Activated T-cell treated with anti-CD3 and anti-CD28 coated beads, Interleukin-2, amount 50 U/mL, for 4 hours (primary cell): ENCODE measurements around the gene KCNE5. TPM values are rescaled to one million over a fixed set of nuclear protein-coding genes. Genes with fewer than 3 reads are reported as not detected.
"Not testable (repeated sequence)": the region's sequence is repeated elsewhere in the genome, so short reads cannot be mapped to it uniquely, and the experiment has no call there.

Experiments used
- ATAC-seq, 2 donors: fragments of 200-7000 bp; cut with Tn5 transposase; one replicate each; pipeline ENCODE4 v1.10.0; 2021
- DNase-seq: peaks from one replicate; pipeline ENCODE4 v3.0.0-alpha.2; 2020
- H3K27me3 Mint-ChIP-seq: one replicate; pipeline ENCODE4 v1.8.0; 2021; ENCODE audit warnings: low read depth, mixed read lengths
- H3K36me3 Mint-ChIP-seq: one replicate; pipeline ENCODE4 v1.8.0; 2022; ENCODE audit warnings: mixed read lengths; ENCODE audit not compliant: insufficient read depth
- H3K4me1 Mint-ChIP-seq: one replicate; pipeline ENCODE4 v1.8.0; 2021; ENCODE audit warnings: low read depth, mixed read lengths
- H3K4me3 Mint-ChIP-seq: one replicate; pipeline ENCODE4 v1.8.0; 2021; ENCODE audit warnings: mild to moderate bottlenecking, moderate library complexity, mixed read lengths
- H3K9me3 Mint-ChIP-seq: one replicate; pipeline ENCODE4 v1.8.0; 2021; ENCODE audit warnings: mixed read lengths
- total RNA-seq, 3 donors: library from RNA; stranded (reverse); gene quantifications; one replicate each; pipeline ENCODE4 v1.2.1, GENCODE V29; 2021

KCNE5 gene, protein sequence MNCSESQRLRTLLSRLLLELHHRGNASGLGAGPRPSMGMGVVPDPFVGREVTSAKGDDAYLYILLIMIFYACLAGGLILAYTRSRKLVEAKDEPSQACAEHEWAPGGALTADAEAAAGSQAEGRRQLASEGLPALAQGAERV
- under 1 TPM; 0.46 to 0.69 (median 0.57) TPM for total RNA-seq

DNA sequence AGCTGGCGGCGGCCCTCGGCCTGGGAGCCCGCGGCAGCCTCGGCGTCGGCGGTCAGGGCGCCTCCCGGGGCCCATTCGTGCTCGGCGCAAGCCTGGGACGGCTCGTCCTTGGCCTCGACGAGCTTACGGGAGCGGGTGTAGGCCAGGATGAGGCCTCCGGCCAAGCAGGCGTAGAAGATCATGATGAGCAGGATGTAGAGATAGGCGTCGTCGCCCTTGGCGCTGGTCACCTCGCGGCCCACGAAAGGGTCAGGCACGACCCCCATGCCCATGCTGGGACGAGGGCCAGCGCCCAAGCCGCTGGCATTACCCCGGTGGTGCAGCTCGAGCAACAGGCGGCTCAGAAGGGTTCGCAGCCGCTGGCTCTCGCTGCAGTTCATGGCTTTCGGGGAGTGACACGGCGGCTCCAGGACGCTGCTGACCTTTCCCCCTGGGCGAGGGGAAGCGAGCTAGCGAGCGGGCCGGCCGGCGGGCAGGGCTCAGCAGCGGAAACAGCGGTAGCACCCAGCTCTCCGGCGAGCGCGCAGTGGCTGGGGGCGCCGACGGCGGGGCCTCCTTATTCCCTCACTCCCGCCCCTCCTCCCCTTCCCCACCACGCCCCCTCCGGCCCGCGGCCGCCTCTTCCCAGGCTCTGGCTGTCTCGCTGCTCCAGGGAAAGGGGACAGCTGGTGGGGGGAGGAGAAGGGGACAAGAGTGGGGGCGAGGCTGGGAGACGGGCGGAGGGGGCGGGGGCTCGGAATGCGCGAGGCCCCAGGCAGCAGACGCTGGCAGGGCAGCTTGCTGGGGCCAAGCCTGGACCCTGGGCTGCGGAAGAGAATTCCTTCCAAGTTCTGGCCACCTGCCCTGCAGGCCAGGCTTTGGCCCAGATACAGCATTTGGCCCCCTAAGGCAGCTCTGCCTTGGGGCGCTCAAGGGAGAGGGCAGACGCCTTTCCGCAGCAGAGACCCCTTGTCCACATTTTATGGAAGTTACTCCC is at the start of gene KCNE5:
Gene KCNE5 (minus strand): TSS at position 532 of the 976 bp plus-strand sequence. CDS start 152 bp downstream, at position 380.
- DNase-seq (no peak), ATAC-seq (no peak)
- Mint-ChIP-seq H3K4me1 (peaks cover 2% of the 10 kb centered on the region), H3K36me3 (no peaks in the 10 kb centered on the region), H3K9me3 (no peaks in the 10 kb centered on the region), H3K4me3 (no peak within 1 kb of the TSS), H3K27me3 (no peaks in the 10 kb centered on the region)

DNA sequence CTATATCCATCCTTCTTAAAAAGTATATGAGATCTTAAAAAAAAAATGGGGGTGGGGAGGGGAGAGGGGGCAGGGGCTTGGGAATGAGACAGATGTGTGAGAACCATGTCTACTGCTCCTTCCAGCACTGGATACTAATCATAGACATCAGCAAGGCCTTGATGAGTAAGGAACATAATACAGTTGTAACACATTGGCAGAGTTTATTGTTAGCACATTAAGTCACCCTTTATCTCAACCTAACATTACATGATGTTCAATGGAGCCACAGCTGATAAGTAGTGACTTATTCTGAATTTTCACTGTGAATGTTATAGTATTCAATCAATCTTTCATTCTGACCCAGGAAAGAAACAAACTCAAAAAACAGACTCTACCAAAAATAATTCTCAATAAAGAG is 47.3 kb upstream of the KCNE5 start:
- no peaks in the 10 kb centered on the region for H3K9me3 Mint-ChIP-seq
- H3K36me3 Mint-ChIP-seq: peaks cover 21% of the 10 kb centered on the region
- no peak for ATAC-seq
- H3K4me3 Mint-ChIP-seq: no peak overlapping the region
- no peaks in the 10 kb centered on the region for H3K27me3 Mint-ChIP-seq
- DNase-seq: no peak
- H3K4me1 Mint-ChIP-seq: no peaks in the 10 kb centered on the region

DNA sequence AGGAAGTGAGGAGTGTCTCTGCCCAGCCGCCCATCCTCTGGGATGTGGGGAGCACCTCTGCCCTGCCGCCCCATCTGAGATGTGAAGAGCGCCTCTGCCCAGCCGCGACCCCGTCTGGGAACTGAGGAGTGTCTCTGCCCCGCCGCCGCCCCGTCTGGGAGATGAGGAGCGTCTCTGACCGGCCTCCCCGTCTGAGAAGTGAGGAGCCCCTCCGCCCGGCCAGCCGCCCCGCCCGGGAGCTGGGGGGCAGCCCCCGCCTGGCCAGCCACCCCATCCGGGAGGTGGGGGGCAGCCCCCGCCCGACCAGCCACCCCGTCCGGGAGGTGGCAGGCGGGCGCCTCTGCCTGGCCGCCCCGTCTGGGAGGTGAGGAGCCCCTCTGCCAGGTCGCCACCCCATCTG is 46.2 kb upstream of the KCNE5 start:
- peaks cover 26% of the 10 kb centered on the region for H3K36me3 Mint-ChIP-seq
- DNase-seq, H3K4me1 Mint-ChIP-seq, H3K4me3 Mint-ChIP-seq, ATAC-seq, H3K27me3 Mint-ChIP-seq, H3K9me3 Mint-ChIP-seq: not testable (repeated sequence)

DNA sequence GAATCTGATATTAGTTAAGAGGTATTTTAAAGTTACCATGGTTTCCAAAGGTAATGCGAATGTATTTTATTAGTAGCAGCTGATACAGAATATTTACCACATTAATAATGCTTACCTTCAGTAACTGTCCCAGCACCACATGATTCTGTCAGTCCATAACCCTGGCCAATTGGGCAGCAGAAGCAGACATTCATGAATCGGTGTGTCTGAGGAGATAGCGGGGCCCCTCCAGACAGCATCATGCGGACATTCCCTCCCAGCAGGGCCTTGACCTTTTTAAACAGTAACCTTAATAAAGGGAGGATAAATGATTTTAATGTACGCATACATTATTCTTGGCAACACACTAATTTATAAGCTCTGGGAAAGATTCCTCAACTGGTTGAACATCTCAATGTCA is 43.0 kb upstream of the KCNE5 start:
- ATAC-seq: no peak
- DNase-seq: no peak
- Mint-ChIP-seq H3K4me1 (no peaks in the 10 kb centered on the region), H3K4me3 (no peak overlapping the region), H3K27me3 (no peaks in the 10 kb centered on the region), H3K36me3 (peaks cover 36% of the 10 kb centered on the region), H3K9me3 (no peaks in the 10 kb centered on the region)

DNA sequence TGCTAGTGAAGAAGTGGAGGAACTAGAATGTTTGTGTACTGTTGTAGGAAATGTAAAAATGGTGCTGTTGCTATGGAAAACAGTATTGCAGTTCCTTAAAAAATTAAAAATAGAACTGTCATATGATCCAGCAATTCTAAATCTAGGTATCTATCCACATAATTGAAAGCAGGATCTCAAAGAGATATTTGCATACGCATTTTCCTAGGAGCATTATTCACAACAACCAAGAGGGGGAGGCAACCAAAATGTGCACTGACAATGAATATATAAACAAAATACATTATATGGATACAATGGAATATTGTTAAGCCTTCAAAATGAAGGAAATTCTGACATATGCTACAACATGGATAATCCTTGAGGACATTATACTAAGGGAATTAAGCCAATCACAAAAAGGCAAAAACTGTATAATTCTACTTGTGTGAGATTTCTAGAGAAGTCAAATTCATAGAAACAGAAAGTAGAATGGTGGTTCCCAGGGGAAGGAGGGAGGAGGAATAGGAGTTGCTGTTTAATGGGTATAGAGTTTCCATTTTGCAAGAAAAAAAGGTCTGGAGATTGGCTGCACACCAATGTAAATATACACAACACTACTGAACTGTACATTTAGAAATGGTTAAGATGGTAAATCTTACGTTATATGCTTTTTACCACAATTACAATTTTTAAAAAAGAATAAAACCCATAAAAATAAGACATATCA is 35.6 kb upstream of the KCNE5 start:
- ATAC-seq (no peak), DNase-seq (no peak)
- Mint-ChIP-seq H3K4me3 (no peak overlapping the region), H3K36me3 (peaks cover 53% of the 10 kb centered on the region), H3K27me3 (no peaks in the 10 kb centered on the region), H3K9me3 (peaks cover 8% of the 10 kb centered on the region), H3K4me1 (no peaks in the 10 kb centered on the region)

DNA sequence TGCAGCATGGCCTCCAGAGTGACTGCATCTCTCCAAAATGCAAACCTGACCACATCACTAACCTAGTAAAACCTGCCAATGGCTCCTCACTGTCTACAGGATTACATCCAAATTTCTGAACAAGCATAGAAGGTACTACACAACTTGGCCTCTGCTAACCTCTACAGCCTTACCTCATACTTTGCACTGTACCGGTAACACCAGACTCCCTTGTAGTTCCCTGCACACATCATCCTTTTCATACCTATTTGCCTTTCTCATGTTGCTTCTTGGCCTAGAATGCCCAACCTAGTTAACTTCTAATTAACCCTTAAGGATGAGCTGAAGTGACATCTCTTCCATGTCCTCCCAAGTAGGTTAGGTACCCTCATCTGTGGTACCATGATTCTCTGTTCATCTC is 33.4 kb upstream of the KCNE5 start:
- H3K36me3 Mint-ChIP-seq: peaks cover 54% of the 10 kb centered on the region
- DNase-seq (no peak), ATAC-seq (no peak)
- H3K4me1 Mint-ChIP-seq: no peaks in the 10 kb centered on the region
- peaks cover 8% of the 10 kb centered on the region for H3K9me3 Mint-ChIP-seq
- no peaks in the 10 kb centered on the region for H3K27me3 Mint-ChIP-seq
- no peak overlapping the region for H3K4me3 Mint-ChIP-seq

DNA sequence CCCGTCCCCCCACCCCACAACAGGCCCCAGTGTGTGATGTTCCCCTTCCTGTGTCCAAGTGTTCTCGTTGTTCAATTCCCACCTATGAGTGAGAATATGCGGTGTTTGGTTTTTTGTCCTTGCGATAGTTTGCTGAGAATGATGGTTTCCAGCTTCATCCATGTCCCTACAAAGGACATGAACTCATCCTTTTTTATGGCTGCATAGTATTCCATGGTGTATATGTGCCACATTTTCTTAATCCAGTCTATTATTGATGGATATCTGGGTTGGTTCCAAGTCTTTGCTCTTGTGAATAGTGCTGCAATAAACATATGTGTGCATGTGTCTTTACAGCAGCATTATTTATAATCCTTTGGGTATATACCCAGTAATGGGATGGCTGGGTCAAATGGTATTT is 32.4 kb upstream of the KCNE5 start:
- H3K27me3 Mint-ChIP-seq, H3K9me3 Mint-ChIP-seq, ATAC-seq, DNase-seq, H3K4me3 Mint-ChIP-seq, H3K4me1 Mint-ChIP-seq: not testable (repeated sequence)
- peaks cover 46% of the 10 kb centered on the region for H3K36me3 Mint-ChIP-seq

DNA sequence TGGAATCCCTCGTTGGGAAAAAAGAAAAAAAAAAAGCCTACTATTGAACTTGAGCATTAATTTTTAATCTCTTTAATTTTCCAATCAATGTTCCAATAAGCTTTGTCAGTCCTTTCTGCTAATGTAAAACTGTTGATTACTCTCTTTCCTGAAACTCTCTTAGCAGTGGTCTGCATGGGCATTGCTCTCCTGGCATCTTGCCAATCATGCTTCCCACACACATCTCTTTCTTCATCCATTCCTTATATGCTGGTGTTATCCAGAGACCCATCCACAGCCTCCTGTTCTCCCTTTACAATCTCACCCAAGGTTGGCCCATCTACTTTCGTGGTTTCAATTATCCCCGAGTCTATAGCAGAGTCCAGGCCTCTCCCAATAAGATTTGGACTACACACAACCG is 31.8 kb upstream of the KCNE5 start:
- H3K9me3 Mint-ChIP-seq: peaks cover 8% of the 10 kb centered on the region
- no peaks in the 10 kb centered on the region for H3K4me1 Mint-ChIP-seq
- no peak for DNase-seq
- no peak for ATAC-seq
- H3K36me3 Mint-ChIP-seq: peaks cover 46% of the 10 kb centered on the region
- H3K27me3 Mint-ChIP-seq: no peaks in the 10 kb centered on the region
- no peak overlapping the region for H3K4me3 Mint-ChIP-seq

DNA sequence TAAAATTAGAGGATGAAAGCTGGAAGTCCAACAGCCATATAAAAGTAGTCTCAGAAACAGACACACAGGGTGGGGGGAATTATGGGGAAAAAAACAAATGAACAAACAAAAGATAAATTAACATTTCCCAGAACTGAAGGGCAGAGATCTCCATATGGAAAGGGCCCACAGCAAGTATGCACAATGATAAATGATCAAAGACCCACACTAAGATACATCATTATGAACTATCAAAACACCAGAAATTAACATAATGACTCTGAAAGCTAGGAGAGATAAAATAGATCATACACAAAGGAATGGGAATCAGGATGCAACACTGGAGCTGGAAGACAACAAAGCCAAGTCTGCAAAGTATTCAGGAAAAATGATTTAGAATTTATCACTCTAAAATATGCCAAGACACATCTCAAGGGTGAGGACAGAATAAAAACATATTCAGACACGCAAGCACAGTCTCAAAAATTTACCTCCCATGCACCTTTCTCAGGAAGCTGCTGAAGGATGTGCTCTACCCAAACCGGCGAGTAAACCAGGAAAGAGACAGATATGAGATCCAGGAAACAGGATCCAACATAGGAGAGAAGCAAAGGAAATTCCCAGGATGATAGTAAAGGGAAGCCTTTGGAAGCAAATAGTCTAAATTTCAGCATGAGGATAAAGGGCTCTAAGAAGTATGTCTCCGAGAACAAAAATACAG is 30.7 kb upstream of the KCNE5 start:
- Mint-ChIP-seq H3K27me3 (no peaks in the 10 kb centered on the region), H3K4me1 (no peaks in the 10 kb centered on the region), H3K36me3 (peaks cover 42% of the 10 kb centered on the region), H3K9me3 (peaks cover 8% of the 10 kb centered on the region), H3K4me3 (no peak overlapping the region)
- ATAC-seq (no peak), DNase-seq (no peak)

DNA sequence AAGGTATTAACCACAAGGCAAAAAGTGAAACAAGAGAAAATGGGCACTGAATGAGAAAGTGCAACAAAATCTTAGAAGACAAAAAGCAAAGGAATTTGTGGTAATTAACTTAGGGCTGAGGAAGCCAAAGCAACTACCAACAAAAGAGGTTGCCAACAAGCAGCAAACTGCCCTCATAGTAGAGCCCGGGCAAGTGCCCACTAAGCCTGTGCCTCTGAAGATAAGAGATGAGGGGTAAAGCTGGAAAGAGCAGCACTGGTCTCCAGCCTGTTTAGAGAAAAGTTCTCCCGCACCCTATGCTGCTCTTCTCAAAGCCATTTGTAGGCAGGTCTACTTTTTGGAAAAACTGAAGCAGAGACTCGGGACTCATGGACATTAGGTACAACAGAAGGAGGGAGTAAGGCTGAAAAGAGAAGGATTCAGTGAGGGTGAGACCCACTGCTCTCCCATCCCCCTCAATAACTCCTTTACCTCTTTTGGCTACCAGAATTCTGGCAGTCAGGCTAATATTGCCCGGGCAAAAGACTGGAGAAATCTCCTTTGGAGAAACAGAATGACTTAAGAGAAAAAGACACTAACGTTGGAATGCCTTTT is 29.6 kb upstream of the KCNE5 start:
- H3K27me3 Mint-ChIP-seq: no peaks in the 10 kb centered on the region
- no peak overlapping the region for H3K4me3 Mint-ChIP-seq
- peaks cover 33% of the 10 kb centered on the region for H3K36me3 Mint-ChIP-seq
- H3K9me3 Mint-ChIP-seq: peaks cover 8% of the 10 kb centered on the region
- no peaks in the 10 kb centered on the region for H3K4me1 Mint-ChIP-seq
- ATAC-seq: no peak
- no peak for DNase-seq

DNA sequence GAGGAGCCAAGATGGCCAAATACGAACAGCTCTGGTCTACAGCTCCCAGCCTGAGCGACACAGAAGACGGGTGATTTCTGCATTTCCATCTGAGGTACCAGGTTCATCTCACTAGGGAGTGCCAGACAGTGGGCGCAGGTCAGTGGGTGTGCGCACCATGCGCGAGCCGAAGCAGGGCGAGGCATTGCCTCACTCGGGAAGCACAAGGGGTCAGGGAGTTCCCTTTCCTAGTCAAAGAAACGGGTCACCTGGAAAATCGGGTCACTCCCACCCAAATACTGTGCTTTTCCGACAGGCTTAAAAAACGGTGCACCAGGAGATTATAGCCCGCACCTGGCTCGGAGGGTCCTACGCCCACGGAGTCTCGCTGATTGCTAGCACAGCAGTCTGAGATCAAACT is 19.7 kb upstream of the KCNE5 start:
- not testable (repeated sequence) for H3K27me3 Mint-ChIP-seq, H3K9me3 Mint-ChIP-seq, H3K4me3 Mint-ChIP-seq, ATAC-seq, H3K36me3 Mint-ChIP-seq, DNase-seq, H3K4me1 Mint-ChIP-seq

DNA sequence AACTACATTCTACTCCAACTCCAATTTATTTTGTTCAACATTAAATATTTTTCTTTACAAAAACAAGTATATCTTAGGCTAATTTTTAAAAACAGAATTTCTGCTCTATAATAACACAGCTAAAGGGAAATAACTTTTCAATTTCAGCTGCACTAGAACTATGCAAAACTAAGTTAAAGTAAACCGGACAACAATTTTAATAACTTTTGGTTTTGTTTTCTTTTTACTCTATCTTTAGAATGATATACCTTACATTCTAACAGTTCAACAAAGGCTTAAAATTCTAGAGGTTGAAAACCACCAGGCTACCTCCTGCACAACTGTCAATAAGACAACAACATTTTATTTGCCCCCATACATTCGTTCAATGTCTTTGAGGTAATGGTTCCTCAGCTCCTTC is 18.7 kb upstream of the KCNE5 start:
- ATAC-seq (no peak), DNase-seq (no peak)
- H3K36me3 Mint-ChIP-seq: peaks cover 11% of the 10 kb centered on the region
- no peaks in the 10 kb centered on the region for H3K9me3 Mint-ChIP-seq
- H3K4me3 Mint-ChIP-seq: no peak overlapping the region
- no peaks in the 10 kb centered on the region for H3K27me3 Mint-ChIP-seq
- peaks cover 4% of the 10 kb centered on the region for H3K4me1 Mint-ChIP-seq

DNA sequence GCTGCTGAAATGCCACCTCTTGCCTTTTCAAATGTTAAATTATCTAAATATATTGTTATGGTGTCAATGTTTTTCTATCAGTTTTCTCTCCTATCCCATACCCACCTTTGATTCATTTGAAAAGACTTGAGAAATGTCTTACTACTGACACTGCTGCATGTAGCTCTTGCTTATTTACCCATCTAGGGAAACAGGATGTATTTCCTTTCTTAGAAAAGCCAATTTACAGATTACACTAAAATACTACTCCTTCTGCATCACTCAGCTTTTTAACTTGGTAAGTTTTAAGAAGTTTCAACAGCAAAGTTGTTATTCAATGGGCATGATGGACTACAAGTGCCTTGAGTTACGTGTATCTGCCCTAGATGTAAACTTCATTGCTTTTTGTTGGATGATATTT is 13.2 kb upstream of the KCNE5 start:
- no peak overlapping the region for H3K4me3 Mint-ChIP-seq
- ATAC-seq (no peak), DNase-seq (no peak)
- H3K4me1 Mint-ChIP-seq: no peaks in the 10 kb centered on the region
- H3K27me3 Mint-ChIP-seq: no peaks in the 10 kb centered on the region
- no peaks in the 10 kb centered on the region for H3K9me3 Mint-ChIP-seq
- H3K36me3 Mint-ChIP-seq: peaks cover 9% of the 10 kb centered on the region

DNA sequence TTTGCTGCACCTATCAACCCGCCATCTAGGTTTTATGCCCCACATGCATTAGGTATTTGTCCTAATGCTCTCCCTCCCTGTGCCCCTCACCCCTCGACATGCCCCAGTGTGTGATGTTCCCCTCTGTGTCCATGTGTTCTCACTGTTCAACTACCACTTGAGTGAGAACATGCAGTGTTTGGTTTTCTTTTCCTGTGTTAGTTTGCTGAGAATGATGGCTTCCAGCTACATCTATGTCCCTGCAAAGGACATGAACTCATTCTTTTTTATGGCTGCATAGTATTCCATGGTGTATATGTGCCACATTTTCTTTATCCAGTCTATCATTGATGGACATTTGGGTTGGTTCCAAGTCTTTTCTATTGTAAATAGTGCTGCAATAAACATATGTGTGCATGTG is 12.5 kb upstream of the KCNE5 start:
- not testable (repeated sequence) for DNase-seq, H3K4me1 Mint-ChIP-seq, H3K9me3 Mint-ChIP-seq, H3K4me3 Mint-ChIP-seq, H3K27me3 Mint-ChIP-seq, H3K36me3 Mint-ChIP-seq, ATAC-seq
